ENCODE measurements around the gene ANXA2R. TPM values are rescaled to one million over a fixed set of nuclear protein-coding genes. Genes with fewer than 3 reads are reported as not detected.

Gene ANXA2R
- total and polyA plus RNA-seq, 9 donors: 0.69 to 1.6 (median 1.2) TPM

DNA sequence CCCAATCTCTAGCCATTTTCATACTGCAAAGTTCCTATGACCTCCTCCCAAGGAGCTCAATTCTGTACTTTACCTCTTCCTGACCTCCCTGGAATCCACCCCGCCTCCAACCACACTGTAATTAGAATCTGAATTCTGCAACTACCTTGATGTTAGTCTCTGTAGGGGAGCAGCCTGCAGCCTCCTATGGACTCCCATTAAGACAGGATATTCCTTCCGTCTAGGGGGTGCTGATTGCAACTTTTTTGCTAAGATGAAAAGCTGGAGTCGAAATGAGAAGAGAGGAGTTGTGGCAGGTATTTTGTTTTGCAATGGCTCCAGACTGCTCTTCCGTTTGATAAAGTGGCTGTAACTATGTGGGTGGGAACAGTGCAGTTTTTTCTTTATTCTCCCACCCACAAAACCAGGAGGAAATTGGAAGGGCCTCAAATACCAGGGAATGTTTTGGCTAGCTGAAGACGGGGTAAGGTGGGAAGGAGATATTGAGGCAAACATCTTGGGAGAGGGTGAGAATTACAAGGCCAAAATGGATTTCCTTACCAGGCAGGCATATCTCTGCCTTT lies 23.8 kb downstream of the ANXA2R start:
- 33% methylated on average over 1 of the region's 5 CpGs for WGBS (ENCODE audit: insufficient coverage)
- no peaks in the 10 kb centered on the region for H3K36me3 ChIP-seq (ENCODE audit: control insufficient read depth, insufficient read depth, low read length)
- H3K9me3 ChIP-seq (replicated peaks; ENCODE audit: control insufficient read depth, low read depth, low read length): no peaks in the 10 kb centered on the region
- peaks cover 57% of the 10 kb centered on the region for H3K27me3 ChIP-seq (ENCODE audit: control insufficient read depth, insufficient read depth, low read length)
- no peak for DNase-seq
- peaks cover 19% of the 10 kb centered on the region for H3K4me1 ChIP-seq (ENCODE audit: control insufficient read depth, insufficient read depth, low read length)
- H3K27ac ChIP-seq (ENCODE audit: low read length): no peak overlapping the region
- H3K4me3 ChIP-seq (ENCODE audit: low read length): no peak overlapping the region

DNA sequence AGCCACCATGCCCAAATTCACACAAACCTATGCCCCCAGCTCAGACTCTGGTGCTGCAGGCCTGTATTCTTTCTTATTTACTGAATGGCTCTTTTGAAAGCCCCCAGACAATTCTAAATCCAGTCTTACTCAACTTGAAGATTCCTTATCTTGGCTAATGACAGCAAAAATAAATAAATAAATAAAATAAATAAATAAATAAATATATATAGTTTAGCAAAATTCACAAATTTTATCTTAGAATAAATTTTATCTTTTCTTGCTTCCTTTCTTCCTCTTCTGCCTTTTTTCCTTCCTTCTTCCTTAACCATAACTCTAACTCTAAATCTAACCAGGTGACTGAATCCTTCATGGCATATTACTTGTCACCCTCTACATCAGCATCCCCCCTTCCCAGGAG lies 25.6 kb downstream of the ANXA2R start:
- DNase-seq: no peak
- Histone ChIP-seq H3K9me3 (replicated peaks; ENCODE audit: control insufficient read depth, low read depth, low read length) (no peaks in the 10 kb centered on the region), H3K4me3 (ENCODE audit: low read length) (no peak overlapping the region), H3K27me3 (ENCODE audit: control insufficient read depth, insufficient read depth, low read length) (peaks cover 61% of the 10 kb centered on the region), H3K27ac (ENCODE audit: low read length) (no peak overlapping the region), H3K36me3 (ENCODE audit: control insufficient read depth, insufficient read depth, low read length) (no peaks in the 10 kb centered on the region), H3K4me1 (ENCODE audit: control insufficient read depth, insufficient read depth, low read length) (peaks cover 18% of the 10 kb centered on the region)

DNA sequence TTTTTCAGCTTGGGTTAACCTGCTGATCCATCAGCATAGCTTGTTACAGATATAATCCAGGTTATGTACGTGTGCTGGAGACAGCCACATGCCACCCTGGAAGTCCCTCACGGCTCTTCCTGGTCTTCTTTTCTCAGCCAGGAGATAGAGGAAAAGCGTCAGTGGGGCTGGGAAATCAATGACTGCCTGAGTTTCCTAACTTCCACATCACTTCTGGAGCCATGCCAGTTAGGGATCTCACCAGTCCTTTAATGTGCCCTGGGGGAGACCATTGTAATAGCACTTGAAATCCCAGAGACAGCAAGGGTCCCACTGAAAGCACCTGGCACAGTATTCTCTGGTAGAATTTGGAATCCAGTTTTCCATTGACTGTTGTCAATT lies 29.2 kb downstream of the ANXA2R start:
- no peak overlapping the region for H3K4me3 ChIP-seq (ENCODE audit: low read length)
- 60% methylated on average over 2 of the region's 3 CpGs for WGBS (ENCODE audit: insufficient coverage)
- H3K27ac ChIP-seq (ENCODE audit: low read length): peak overlapping the region; percentile 22
- H3K36me3 ChIP-seq (ENCODE audit: control insufficient read depth, insufficient read depth, low read length): no peaks in the 10 kb centered on the region
- H3K27me3 ChIP-seq (ENCODE audit: control insufficient read depth, insufficient read depth, low read length): peaks cover 57% of the 10 kb centered on the region
- peak; percentile 29 for DNase-seq
- no peaks in the 10 kb centered on the region for H3K9me3 ChIP-seq (replicated peaks; ENCODE audit: control insufficient read depth, low read depth, low read length)
- H3K4me1 ChIP-seq (ENCODE audit: control insufficient read depth, insufficient read depth, low read length): peaks cover 18% of the 10 kb centered on the region

DNA sequence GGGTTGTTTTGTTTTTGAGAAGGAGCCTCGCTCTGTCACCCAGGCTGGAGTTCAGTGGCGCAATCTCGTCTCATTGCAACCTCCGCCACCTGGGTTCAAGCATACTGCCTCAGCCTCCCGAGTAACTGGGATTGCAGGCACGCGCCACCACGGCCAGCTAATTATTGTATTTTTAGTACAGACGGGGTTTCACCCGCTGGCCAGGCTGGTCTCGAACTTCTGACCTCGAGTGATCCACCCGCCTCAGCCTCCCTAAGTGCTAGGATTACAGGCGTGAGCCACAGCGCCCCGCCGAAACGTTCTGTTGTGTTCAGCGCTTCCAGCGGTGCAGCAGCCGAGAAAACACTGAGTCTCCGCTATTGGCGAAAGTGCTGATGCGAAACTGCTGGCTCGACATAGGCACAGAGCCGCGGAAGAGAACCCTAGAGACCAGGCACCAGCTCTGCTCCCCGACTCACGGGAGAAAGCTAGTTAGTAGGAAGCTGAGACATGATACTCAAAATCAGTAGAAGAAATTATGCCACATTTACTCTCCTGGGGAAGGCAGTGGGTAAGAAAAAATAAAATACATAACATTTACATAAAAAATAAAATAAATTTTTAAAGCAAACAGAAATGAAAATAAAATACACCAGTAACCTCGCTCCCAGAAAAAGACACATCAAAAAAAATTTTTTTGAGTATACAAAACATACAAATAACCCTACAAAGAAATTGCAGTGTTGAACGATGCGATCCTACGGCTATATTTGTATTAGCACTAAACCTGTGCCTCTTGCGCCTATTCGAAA lies 31.6 kb downstream of the ANXA2R start:
- Histone ChIP-seq H3K27ac (ENCODE audit: low read length) (peak overlapping the region; percentile 88), H3K27me3 (ENCODE audit: control insufficient read depth, insufficient read depth, low read length) (peaks cover 55% of the 10 kb centered on the region), H3K4me3 (ENCODE audit: low read length) (peak overlapping the region; percentile 42), H3K36me3 (ENCODE audit: control insufficient read depth, insufficient read depth, low read length) (no peaks in the 10 kb centered on the region), H3K4me1 (ENCODE audit: control insufficient read depth, insufficient read depth, low read length) (peaks cover 18% of the 10 kb centered on the region), H3K9me3 (replicated peaks; ENCODE audit: control insufficient read depth, low read depth, low read length) (no peaks in the 10 kb centered on the region)
- WGBS (ENCODE audit: insufficient coverage): 4% methylated on average over 32 of the region's 35 CpGs
- DNase-seq: peak; percentile 94

DNA sequence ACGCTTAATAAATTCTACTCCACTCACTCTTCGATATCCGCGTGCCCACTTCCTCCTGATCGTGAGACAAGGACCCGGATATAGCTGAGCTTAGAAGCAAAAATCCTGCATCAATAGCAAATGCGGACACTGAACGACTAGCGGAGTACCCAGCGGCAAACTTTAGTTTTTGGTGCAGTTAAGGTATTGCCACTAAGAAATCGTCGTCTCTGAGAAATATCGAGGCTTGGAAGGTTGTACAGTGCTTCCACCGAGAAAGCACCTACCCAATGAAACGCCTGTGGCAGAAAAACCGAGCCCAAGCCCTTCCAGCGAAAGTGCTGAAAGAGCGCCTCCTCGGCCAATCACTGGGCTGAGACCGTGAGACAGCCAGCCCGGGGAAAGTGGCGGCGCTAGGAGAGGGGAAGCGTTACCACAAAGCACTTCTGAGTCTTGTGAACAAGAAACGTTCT lies 32.2 kb downstream of the ANXA2R start:
- peaks cover 60% of the 10 kb centered on the region for H3K27me3 ChIP-seq (ENCODE audit: control insufficient read depth, insufficient read depth, low read length)
- 0% methylated on average over 22 of the region's 25 CpGs for WGBS (ENCODE audit: insufficient coverage)

DNA sequence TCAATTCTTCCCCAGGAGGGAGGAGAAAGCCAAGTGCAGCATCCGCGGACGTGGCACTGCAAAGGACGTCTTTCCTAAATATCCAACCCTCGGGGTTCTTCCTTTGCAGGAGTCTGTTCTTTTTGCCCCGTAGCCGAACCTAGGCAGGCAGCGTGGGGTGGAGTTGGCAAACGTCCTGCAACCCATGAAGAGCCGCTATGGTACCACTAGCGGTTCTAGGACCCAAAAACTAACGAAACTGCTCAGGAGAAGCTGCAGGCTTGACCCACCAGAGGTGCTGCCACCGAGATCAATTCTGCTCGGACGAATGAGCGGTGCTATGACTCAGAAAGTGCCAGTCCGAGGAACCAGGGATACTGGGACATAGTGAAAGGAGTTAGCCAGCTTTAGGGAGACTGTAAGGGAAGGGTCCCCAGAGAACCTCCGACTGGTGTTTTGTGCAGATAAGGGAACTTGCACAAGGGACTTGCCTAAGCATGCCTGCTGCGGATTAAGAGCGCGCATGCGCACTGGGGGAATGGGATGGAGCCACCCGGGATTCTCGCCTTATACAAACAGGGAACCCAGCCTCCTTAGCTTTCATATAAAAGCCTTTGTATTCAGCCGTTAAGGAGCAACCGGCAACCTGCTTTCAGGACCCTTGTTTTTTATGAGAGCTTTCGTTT lies 32.7 kb downstream of the ANXA2R start:
- Histone ChIP-seq H3K27ac (ENCODE audit: low read length) (peak overlapping the region; percentile 88), H3K4me3 (ENCODE audit: low read length) (peak overlapping the region; percentile 42), H3K36me3 (ENCODE audit: control insufficient read depth, insufficient read depth, low read length) (no peaks in the 10 kb centered on the region), H3K9me3 (replicated peaks; ENCODE audit: control insufficient read depth, low read depth, low read length) (no peaks in the 10 kb centered on the region), H3K4me1 (ENCODE audit: control insufficient read depth, insufficient read depth, low read length) (peaks cover 18% of the 10 kb centered on the region), H3K27me3 (ENCODE audit: control insufficient read depth, insufficient read depth, low read length) (peaks cover 66% of the 10 kb centered on the region)
- peak; percentile 87 for DNase-seq
- under 1% methylated on average over 25 of the region's 27 CpGs for WGBS (ENCODE audit: insufficient coverage)

More for the DNA sequence above, 32.2 kb downstream of the ANXA2R start:
- peaks cover 18% of the 10 kb centered on the region for H3K4me1 ChIP-seq (ENCODE audit: control insufficient read depth, insufficient read depth, low read length)
- peak overlapping the region; percentile 42 for H3K4me3 ChIP-seq (ENCODE audit: low read length)
- no peaks in the 10 kb centered on the region for H3K9me3 ChIP-seq (replicated peaks; ENCODE audit: control insufficient read depth, low read depth, low read length)
- H3K27ac ChIP-seq (ENCODE audit: low read length): peak overlapping the region; percentile 88
- no peaks in the 10 kb centered on the region for H3K36me3 ChIP-seq (ENCODE audit: control insufficient read depth, insufficient read depth, low read length)
- peak; percentile 76 for DNase-seq

DNA sequence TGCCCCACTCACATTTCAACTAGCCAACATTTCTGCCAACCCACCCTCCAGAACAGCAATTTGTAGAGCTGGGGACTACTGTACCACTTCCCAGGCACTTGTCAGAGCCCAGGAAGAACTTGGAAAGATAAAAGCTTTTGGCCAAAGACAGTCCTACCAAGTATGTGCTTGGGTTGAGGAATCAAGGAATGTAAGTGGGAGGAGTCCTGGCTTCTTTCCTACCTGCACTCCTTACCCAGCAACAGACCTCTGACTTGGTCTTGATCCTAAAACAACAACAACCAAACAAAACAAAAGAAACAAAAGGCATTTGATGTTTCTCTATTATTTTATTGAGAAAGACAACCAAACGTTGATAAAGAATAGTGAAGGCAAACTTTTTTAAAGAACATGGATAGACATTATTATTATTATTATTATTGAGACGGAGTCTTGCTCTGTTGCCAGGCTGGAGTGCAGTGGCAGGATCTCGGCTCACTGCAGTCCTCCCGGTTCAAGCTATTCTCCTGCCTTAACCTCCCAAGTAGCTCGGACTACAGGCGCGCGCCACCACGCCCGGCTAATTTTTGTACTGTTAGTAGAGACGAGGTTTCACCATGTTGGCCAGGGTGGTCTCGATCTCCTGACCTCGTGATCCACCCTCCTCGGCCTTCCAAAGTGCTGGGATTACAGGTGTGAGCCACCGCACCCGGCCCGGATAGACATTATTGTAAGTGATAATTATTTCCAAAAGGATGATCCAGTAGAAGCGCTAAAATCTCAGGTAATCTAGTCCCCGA lies 33.5 kb downstream of the ANXA2R start:
- peak overlapping the region; percentile 21 for H3K27ac ChIP-seq (ENCODE audit: low read length)
- H3K4me1 ChIP-seq (ENCODE audit: control insufficient read depth, insufficient read depth, low read length): peaks cover 18% of the 10 kb centered on the region
- H3K36me3 ChIP-seq (ENCODE audit: control insufficient read depth, insufficient read depth, low read length): no peaks in the 10 kb centered on the region
- WGBS (ENCODE audit: insufficient coverage): 66% methylated on average over 17 of the region's 19 CpGs
- H3K4me3 ChIP-seq (ENCODE audit: low read length): no peak overlapping the region
- no peaks in the 10 kb centered on the region for H3K9me3 ChIP-seq (replicated peaks; ENCODE audit: control insufficient read depth, low read depth, low read length)
- DNase-seq: no peak
- H3K27me3 ChIP-seq (ENCODE audit: control insufficient read depth, insufficient read depth, low read length): peaks cover 70% of the 10 kb centered on the region

DNA sequence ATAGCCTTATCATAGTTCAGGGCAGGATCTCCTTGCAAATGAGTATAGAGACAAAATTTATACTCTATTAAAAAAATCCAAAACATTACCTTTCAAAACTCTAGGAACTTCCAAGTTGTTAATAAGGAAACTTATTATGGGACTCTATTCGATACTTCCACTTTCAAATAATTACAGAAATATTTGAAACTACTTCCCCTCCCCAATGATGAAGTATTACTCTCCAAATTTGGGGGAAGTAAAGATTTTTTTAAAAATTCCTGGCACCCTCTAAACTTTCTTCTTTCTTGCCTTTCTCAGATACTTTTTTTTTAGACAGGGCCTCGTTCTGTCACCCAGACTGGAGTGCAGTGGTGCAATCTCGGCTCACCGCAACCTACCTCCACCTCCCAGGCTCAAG lies 35.1 kb downstream of the ANXA2R start:
- Histone ChIP-seq H3K4me3 (ENCODE audit: low read length) (no peak overlapping the region), H3K27ac (ENCODE audit: low read length) (no peak overlapping the region), H3K9me3 (replicated peaks; ENCODE audit: control insufficient read depth, low read depth, low read length) (no peaks in the 10 kb centered on the region), H3K4me1 (ENCODE audit: control insufficient read depth, insufficient read depth, low read length) (peaks cover 18% of the 10 kb centered on the region), H3K27me3 (ENCODE audit: control insufficient read depth, insufficient read depth, low read length) (peaks cover 69% of the 10 kb centered on the region), H3K36me3 (ENCODE audit: control insufficient read depth, insufficient read depth, low read length) (no peaks in the 10 kb centered on the region)
- WGBS (ENCODE audit: insufficient coverage): 44% methylated on average over 1 of the region's 4 CpGs
- DNase-seq: no peak

DNA sequence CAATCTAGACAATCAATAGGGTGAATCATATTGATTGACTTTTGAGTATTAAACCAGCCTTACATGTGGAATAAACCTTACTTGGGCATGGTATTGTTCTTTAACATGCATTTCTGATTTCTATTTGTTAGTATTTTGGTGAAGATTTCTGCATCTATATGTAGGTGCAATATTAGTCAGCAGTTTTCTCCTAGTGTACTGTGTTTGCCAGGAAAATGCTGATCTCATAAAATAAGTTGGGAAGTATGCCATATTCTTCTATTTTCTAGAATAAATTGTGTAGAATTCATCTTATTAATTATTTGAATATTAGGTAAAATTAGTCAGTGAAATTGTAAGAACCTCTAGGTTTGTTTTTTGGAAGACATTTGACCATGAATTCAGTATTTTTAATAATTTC lies 38.4 kb downstream of the ANXA2R start:
- Histone ChIP-seq H3K4me3 (ENCODE audit: low read length) (no peak overlapping the region), H3K9me3 (replicated peaks; ENCODE audit: control insufficient read depth, low read depth, low read length) (no peaks in the 10 kb centered on the region), H3K4me1 (ENCODE audit: control insufficient read depth, insufficient read depth, low read length) (peaks cover 4% of the 10 kb centered on the region), H3K27ac (ENCODE audit: low read length) (no peak overlapping the region), H3K27me3 (ENCODE audit: control insufficient read depth, insufficient read depth, low read length) (peaks cover 67% of the 10 kb centered on the region), H3K36me3 (ENCODE audit: control insufficient read depth, insufficient read depth, low read length) (no peaks in the 10 kb centered on the region)
- no peak for DNase-seq

DNA sequence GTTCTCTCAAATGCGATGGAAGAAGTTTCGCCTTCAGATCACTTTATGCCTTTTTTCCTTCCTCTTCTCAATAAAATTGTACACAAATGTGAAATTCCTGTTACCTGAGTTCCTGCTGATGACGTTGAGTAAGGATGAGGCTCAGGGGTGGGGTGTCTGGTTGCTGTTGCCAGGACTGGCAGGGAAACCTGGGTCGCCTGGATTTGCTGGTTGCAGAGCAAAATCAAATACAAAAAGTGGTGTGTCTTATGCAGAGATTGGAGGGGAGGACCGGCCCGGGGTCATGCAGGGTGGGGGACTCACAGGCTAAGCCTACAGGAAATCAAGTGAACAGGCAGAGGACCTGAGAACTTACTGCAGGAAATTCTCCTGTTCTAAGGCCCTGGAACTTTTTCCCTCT lies 39.2 kb downstream of the ANXA2R start:
- Histone ChIP-seq H3K4me3 (ENCODE audit: low read length) (no peak overlapping the region), H3K4me1 (ENCODE audit: control insufficient read depth, insufficient read depth, low read length) (peaks cover 4% of the 10 kb centered on the region), H3K36me3 (ENCODE audit: control insufficient read depth, insufficient read depth, low read length) (no peaks in the 10 kb centered on the region), H3K27ac (ENCODE audit: low read length) (no peak overlapping the region), H3K9me3 (replicated peaks; ENCODE audit: control insufficient read depth, low read depth, low read length) (no peaks in the 10 kb centered on the region), H3K27me3 (ENCODE audit: control insufficient read depth, insufficient read depth, low read length) (peaks cover 68% of the 10 kb centered on the region)
- 33% methylated on average over 2 of the region's 6 CpGs for WGBS (ENCODE audit: insufficient coverage)
- DNase-seq: no peak

Measured in muscle of leg (tissue), 11 donors.